Stimulated activated CD8-positive, alpha-beta memory T cell treated with anti-CD3 and anti-CD28 coated beads, Interleukin-12 subunit alpha, Interleukin-12 subunit beta, amount 100 ng/mL, for 4 hours (primary cell): ENCODE results near the gene TM7SF3.

ENCODE experiments used
- DNase-seq: peaks from one replicate; pipeline ENCODE4 v3.0.0-alpha.2; 2020; ENCODE audit warnings: low read depth

The TM7SF3 gene

DNA sequence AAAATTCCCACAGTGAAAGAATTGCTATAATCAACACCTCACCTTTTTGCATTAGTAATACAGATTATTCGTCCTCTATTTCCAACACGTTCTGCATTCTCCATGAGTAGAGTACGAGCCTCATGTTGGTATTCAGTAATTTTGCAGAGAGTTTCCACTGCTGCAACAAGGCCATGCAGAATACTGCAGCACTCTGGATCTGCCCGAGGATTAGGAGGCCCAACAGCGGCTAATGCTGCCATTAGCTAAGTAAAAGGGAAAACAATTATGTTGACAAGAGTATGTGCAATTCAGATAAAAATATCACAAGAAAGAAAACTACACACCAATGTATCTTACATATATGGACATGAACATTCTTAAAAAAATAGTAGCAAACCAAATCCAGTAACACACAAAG lies 85.5 kb downstream of the TM7SF3 start:
- no peak for DNase-seq
